ENCODE data around the gene PRRX2. TPM values are rescaled to one million over a fixed set of nuclear protein-coding genes. Genes with fewer than 3 reads are reported as not detected.
"Not testable (repeated sequence)": the region's sequence is repeated elsewhere in the genome, so short reads cannot be mapped to it uniquely, and the experiment has no call there.

Gene PRRX2
- total and polyA plus RNA-seq, 2 of the 4 experiments (the other 2 are of a cell fraction), result 12.7 to 35.5 TPM

DNA sequence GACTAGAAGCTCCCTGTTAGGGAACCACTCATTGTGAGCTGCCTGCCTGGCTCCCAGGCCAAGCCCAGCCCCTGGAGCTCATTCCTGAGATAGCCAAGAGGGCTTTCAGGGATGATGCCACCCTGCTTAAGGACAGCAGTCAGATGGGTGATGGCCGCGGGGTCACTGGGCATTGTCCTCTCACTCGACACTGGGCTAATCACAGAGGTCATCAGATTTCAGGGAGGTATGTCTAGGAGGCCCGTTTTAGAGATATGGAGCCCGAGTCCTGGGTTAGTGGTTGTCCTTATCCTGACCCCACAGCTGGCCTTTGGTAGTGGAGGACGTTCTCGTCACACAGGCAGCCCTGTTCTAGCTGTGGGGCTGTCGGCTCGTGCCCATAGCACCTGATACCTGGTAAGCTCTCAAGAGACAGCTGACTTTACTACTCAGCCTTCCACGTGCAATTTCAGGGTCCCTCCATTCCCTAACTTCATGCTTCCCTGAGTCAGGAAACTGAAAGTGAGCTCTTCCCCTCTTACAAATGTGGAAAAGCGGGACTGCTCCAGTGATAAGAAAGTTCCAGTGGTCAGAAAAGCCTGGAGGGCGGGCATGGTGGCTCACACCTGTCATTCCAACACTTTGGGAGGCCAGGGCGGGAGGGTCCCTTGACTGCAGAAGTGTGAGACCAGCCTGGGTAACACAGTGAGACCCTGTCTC, 94.5 kb downstream of the PRRX2 start:
- Histone ChIP-seq H2AK9ac (replicated peaks; ENCODE audit: low read depth, low read length, poor library complexity) (no peak overlapping the region), H3K56ac (ENCODE audit: extremely low read depth, insufficient read depth, low read length) (no peak overlapping the region), H2AFZ (replicated peaks; ENCODE audit: low read length, poor library complexity) (no peak overlapping the region), H3K79me1 (ENCODE audit: low read depth in 1 of 2, low read length in 2 of 2) (no peaks in the 10 kb centered on the region), H4K91ac (ENCODE audit: insufficient read depth, low read depth, low read length) (peak overlapping the region; percentile 29), H3K18ac (ENCODE audit: low read depth, low read length) (no peak overlapping the region), H2BK5ac (ENCODE audit: low read depth, low read length, poor library complexity, severe bottlenecking) (no peak overlapping the region), H3K9me1 (ENCODE audit: insufficient read depth, low read length) (peaks cover 15% of the 10 kb centered on the region), H3K23ac (ENCODE audit: low read depth, low read length) (no peak overlapping the region), H3K14ac (replicated peaks; ENCODE audit: low read depth, low read length) (peak overlapping the region; percentile 25; the same call in 1 of the 2 replicates), H2AK5ac (ENCODE audit: low read depth, low read length) (peak overlapping the region; percentile 75), H3K36me3 (ENCODE audit: control insufficient read depth, insufficient read depth, low read length) (no peaks in the 10 kb centered on the region), H4K20me1 (ENCODE audit: insufficient read depth, low read length) (no peaks in the 10 kb centered on the region; the same call in 1 of the 2 replicates), H2BK15ac (ENCODE audit: low read depth, low read length) (0 out of 3 replicates have a peak overlapping the region, but pooled peaks have one; percentile 46), H3K4me2 (ENCODE audit: low read depth, low read length) (no peak overlapping the region), H3K4me3 (ENCODE audit: insufficient read depth, low read depth, low read length) (no peak overlapping the region), H3K27me3 (ENCODE audit: control insufficient read depth, insufficient read depth, low read length) (0 out of 2 replicates have a peak, but pooled peaks cover 3% of the 10 kb centered on the region), H3K4me1 (ENCODE audit: control insufficient read depth, insufficient read depth, low read length) (peaks cover 18% of the 10 kb centered on the region), H2BK120ac (ENCODE audit: low read depth, low read length) (peak overlapping the region; percentile 75), H3K27ac (ENCODE audit: insufficient read depth, low read length) (peak overlapping the region; percentile 25; the same call in 1 of the 2 replicates), H2BK20ac (ENCODE audit: low read depth, low read length) (peak overlapping the region; percentile 78; the same call in 1 of the 2 replicates), H3K4ac (ENCODE audit: low read depth, low read length) (peak overlapping the region; percentile 62), H3K9me3 (ENCODE audit: control insufficient read depth, insufficient read depth, low read length) (no peaks in the 10 kb centered on the region), H4K5ac (ENCODE audit: low read depth, low read length) (0 out of 2 replicates have a peak overlapping the region, but pooled peaks have one; percentile 34), H3K9ac (ENCODE audit: low read depth, low read length) (no peak overlapping the region), H4K8ac (ENCODE audit: low read depth in 2 of 2, low read length in 2 of 2) (no peak overlapping the region; a peak in 1 of 4 replicates)
- intact Hi-C loops (cut with micrococcal nuclease), result no loop called here
- no peak for TF ChIP-seq CHD1 (IDR thresholded peaks at IDR 0.05; ENCODE audit: low read depth, low read length)
- ATAC-seq (ENCODE audit: low read depth), result no peak
- in situ Hi-C loops (cut with MboI; ENCODE audit: low sequenced_read_pairs), result no loop called here
- BruUV-seq (replicated peaks), result no TSS peak
- DNase-seq, result no peak
- POLR2A ChIA-PET (ENCODE audit: unreplicated experiment), result no interaction called here
- CTCF ChIA-PET, result interaction anchor here (0.6 kb wide), 2 partner anchors 22 to 896 kb away, joined by 3 to 6 read pairs; no protein-coding TSS in a partner anchor
- dilution Hi-C loops (cut with HindIII; ENCODE audit: low sequenced_read_pairs, unreplicated experiment), result no loop called here
- WGBS, 2 experiments (ENCODE audit: extremely low coverage in 2 of 2, insufficient read length in 1 of 2), result 90% methylated on average over 2 of the region's 13 CpGs; no CpG with 5 or more reads in 1 of the 2 experiments

DNA sequence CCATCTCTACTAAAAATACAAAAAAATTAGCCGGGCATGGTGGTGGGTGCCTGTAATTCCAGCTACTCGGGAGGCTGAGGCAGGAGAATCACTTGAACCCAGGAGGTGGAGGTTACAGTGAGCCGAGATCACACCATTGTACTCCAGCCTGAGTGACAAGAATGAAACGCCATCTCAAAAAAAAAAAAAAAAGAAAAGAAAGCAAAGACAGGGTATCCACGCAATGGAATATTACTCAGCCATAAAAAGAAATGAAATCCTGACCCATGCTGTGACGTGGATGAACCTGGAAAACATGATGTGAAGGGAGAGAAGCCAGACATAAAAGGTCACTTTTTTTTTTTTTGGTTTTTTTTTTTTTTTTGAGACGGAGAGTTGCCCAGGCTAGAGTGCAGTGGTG, 95.3 kb downstream of the PRRX2 start:
- H3K4me3 ChIP-seq (ENCODE audit: insufficient read depth, low read depth, low read length); H4K91ac ChIP-seq (ENCODE audit: insufficient read depth, low read depth, low read length); H3K56ac ChIP-seq (ENCODE audit: extremely low read depth, insufficient read depth, low read length); H2AK9ac ChIP-seq (replicated peaks; ENCODE audit: low read depth, low read length, poor library complexity); H3K27me3 ChIP-seq (ENCODE audit: control insufficient read depth, insufficient read depth, low read length); ATAC-seq (ENCODE audit: low read depth); H2AFZ ChIP-seq (replicated peaks; ENCODE audit: low read length, poor library complexity); H3K79me1 ChIP-seq (ENCODE audit: low read depth in 1 of 2, low read length in 2 of 2); in situ Hi-C loops (cut with MboI; ENCODE audit: low sequenced_read_pairs); H3K9ac ChIP-seq (ENCODE audit: low read depth, low read length); H3K36me3 ChIP-seq (ENCODE audit: control insufficient read depth, insufficient read depth, low read length); H4K20me1 ChIP-seq (ENCODE audit: insufficient read depth, low read length); BruUV-seq (replicated peaks); H3K4me2 ChIP-seq (ENCODE audit: low read depth, low read length); dilution Hi-C loops (cut with HindIII; ENCODE audit: low sequenced_read_pairs, unreplicated experiment); DNase-seq; intact Hi-C loops (cut with micrococcal nuclease); H3K9me3 ChIP-seq (ENCODE audit: control insufficient read depth, insufficient read depth, low read length): not testable (repeated sequence)
- peak overlapping the region; percentile 98; the same call in 1 of the 2 replicates for H3K27ac ChIP-seq (ENCODE audit: insufficient read depth, low read length)
- H2AK5ac ChIP-seq (ENCODE audit: low read depth, low read length), result peak overlapping the region; percentile 6; the same call in 1 of the 2 replicates
- H2BK20ac ChIP-seq (ENCODE audit: low read depth, low read length), result peak overlapping the region; percentile 38; the same call in 1 of the 2 replicates
- no CpG with 5 or more reads among the region's 7 CpGs for WGBS, 2 experiments (ENCODE audit: extremely low coverage in 2 of 2, insufficient read length in 1 of 2)
- 0 out of 2 replicates have a peak overlapping the region, but pooled peaks have one; percentile 34 for H4K5ac ChIP-seq (ENCODE audit: low read depth, low read length)
- POLR2A ChIA-PET (ENCODE audit: unreplicated experiment), result interaction anchor here (1.2 kb wide), 1 partner anchor 8 kb away, joined by 3 read pairs; the partner anchor contains the start of gene PTGES
- H3K14ac ChIP-seq (replicated peaks; ENCODE audit: low read depth, low read length), result peak overlapping the region; percentile 31; the same call in 1 of the 2 replicates
- H4K8ac ChIP-seq (ENCODE audit: low read depth in 2 of 2, low read length in 2 of 2), result peak overlapping the region; percentile 45 to 91; a peak in 2 of 4 replicates
- H2BK15ac ChIP-seq (ENCODE audit: low read depth, low read length), result peak overlapping the region; percentile 0; the same call in 1 of the 3 replicates
- H3K4me1 ChIP-seq (ENCODE audit: control insufficient read depth, insufficient read depth, low read length), result peaks cover 18% of the 10 kb centered on the region
- CTCF ChIA-PET, result interaction anchor here (0.6 to 2.8 kb wide), 3 partner anchors 23 to 897 kb away, joined by 3 to 13 read pairs (median 6); no protein-coding TSS in a partner anchor
- H2BK120ac ChIP-seq (ENCODE audit: low read depth, low read length), result peak overlapping the region; percentile 95
- 0 out of 2 replicates have a peak overlapping the region, but pooled peaks have one; percentile 53 for H3K23ac ChIP-seq (ENCODE audit: low read depth, low read length)
- H3K18ac ChIP-seq (ENCODE audit: low read depth, low read length), result peak overlapping the region; percentile 6
- H3K9me1 ChIP-seq (ENCODE audit: insufficient read depth, low read length), result peaks cover 15% of the 10 kb centered on the region
- peak overlapping the region; percentile 55; the same call in 1 of the 2 replicates for H3K4ac ChIP-seq (ENCODE audit: low read depth, low read length)
- peak overlapping the region; percentile 98 for H2BK5ac ChIP-seq (ENCODE audit: low read depth, low read length, poor library complexity, severe bottlenecking)

All from IMR-90 (cell line).